ENCODE data around the gene QTRT2. TPM values are rescaled to one million over a fixed set of nuclear protein-coding genes. Genes with fewer than 3 reads are reported as not detected.

The QTRT2 gene
- total and polyA plus RNA-seq, 2 of the 8 experiments (the other 6 are each of a cell fraction or from before 2014, with no cell fraction given), result 13.3 to 54.5 TPM

DNA sequence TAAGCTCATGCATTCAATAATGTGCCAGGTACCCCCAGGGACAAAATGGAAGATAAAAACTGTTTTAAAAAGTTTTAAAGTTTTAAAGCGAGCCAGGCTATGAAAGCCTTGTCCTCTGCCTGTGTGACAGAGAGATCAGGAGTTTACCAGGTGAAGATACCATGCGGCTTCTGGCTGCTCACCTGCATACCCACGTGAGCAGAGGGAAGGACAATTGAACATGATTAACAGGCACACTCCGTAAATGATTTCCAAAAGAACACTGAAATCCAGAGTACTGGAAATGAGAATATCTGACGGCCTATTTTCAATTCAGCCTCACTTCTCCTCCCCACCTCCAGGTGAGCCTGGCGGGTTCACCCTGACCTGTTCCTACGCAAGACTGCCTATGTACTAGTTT is 42.3 kb upstream of the QTRT2 start:
- H3K9me3 ChIP-seq (ENCODE audit: insufficient read depth in 2 of 2, low read depth in 1 of 2, low read length in 1 of 2), result no peaks in the 10 kb centered on the region
- H3K23ac ChIP-seq (ENCODE audit: insufficient read length), result no peak overlapping the region
- WGBS, 2 experiments (ENCODE audit: extremely low coverage in 1 of 2, insufficient coverage in 1 of 2, insufficient read length in 1 of 2, insufficient replicate concordance in 2 of 2, low coverage in 1 of 2, low lambda C conversion rate in 2 of 2, missing lambda C conversion rate in 1 of 2), result 88% methylated on average over 7 of the region's 7 CpGs; no CpG with 5 or more reads in 1 of the 2 experiments
- H3K14ac ChIP-seq (ENCODE audit: insufficient read length), result no peak overlapping the region
- no peak overlapping the region for H2BK120ac ChIP-seq (replicated peaks; ENCODE audit: low read depth, low read length)
- H3K4me1 ChIP-seq (replicated peaks in 1 of 4; ENCODE audit: control insufficient read depth in 3 of 4, insufficient read depth in 4 of 4, low read length in 3 of 4), result peaks cover 0 to 3% (median 0%) of the 10 kb centered on the region in 4 experiments; a peak in 1 of 7 replicates
- ChIA-PET CTCF (ENCODE audit: partially characterized antibody) (no interaction called here), POLR2A (ENCODE audit: partially characterized antibody) (no interaction called here)
- H2AFZ ChIP-seq (ENCODE audit: low read length), result no peak overlapping the region
- no peaks in the 10 kb centered on the region for H4K20me1 ChIP-seq (replicated peaks in 1 of 2; ENCODE audit: control insufficient read depth in 1 of 2, insufficient read depth in 2 of 2, low read length in 2 of 2)
- FAIRE-seq, result no peak
- no peak overlapping the region for H3K18ac ChIP-seq (ENCODE audit: extremely low read depth, low read length)
- no peak overlapping the region for H2BK20ac ChIP-seq (ENCODE audit: low read length)
- no peak overlapping the region for H4K91ac ChIP-seq (replicated peaks; ENCODE audit: insufficient read length, low read length)
- no peak overlapping the region for H3K56ac ChIP-seq (replicated peaks; ENCODE audit: insufficient read length, low read depth, low read length)
- H3K27me3 ChIP-seq (replicated peaks in 1 of 4; ENCODE audit: control insufficient read depth in 3 of 4, extremely low read depth in 1 of 4, insufficient read depth in 3 of 4, low read length in 3 of 4), result no peaks in the 10 kb centered on the region
- H3K4me2 ChIP-seq (ENCODE audit: insufficient read depth in 1 of 2, low read depth in 2 of 2, low read length in 2 of 2), result no peak overlapping the region
- no peaks in the 10 kb centered on the region for H3K79me2 ChIP-seq (ENCODE audit: control insufficient read depth in 1 of 2, insufficient read depth in 2 of 2, low read length in 2 of 2)
- no peak overlapping the region for H2BK5ac ChIP-seq (ENCODE audit: low read depth, low read length)
- H3K79me1 ChIP-seq (ENCODE audit: low read depth, low read length), result no peaks in the 10 kb centered on the region
- no peaks in the 10 kb centered on the region for H3K23me2 ChIP-seq (ENCODE audit: low read depth, low read length)
- H3K36me3 ChIP-seq (ENCODE audit: control insufficient read depth in 2 of 4, insufficient read depth in 4 of 4, low read length in 3 of 4), result no peaks in the 10 kb centered on the region
- TF ChIP-seq SP2 (IDR thresholded peaks at IDR 0.05; ENCODE audit: low read length) (no peak), PHF8 (conservative IDR thresholded peaks at IDR 0.05; ENCODE audit: low read depth, low read length) (no peak), NRF1 (IDR thresholded peaks at IDR 0.05; ENCODE audit: low read depth, low read length) (no peak), POU5F1 (IDR thresholded peaks at IDR 0.05; ENCODE audit: low read depth, low read length) (no peak), SIN3A (conservative IDR thresholded peaks at IDR 0.05 in 1 of 2, IDR thresholded peaks at IDR 0.05 in 1 of 2; ENCODE audit: low read depth in 1 of 2, low read length in 2 of 2) (no peak)
- H2BK15ac ChIP-seq (ENCODE audit: low read length), result no peak overlapping the region
- H3K27ac ChIP-seq (ENCODE audit: low read depth, low read length), result no peak overlapping the region
- H2AK5ac ChIP-seq (ENCODE audit: low read depth, low read length), result no peak overlapping the region
- no peak overlapping the region for H2BK12ac ChIP-seq (ENCODE audit: low read depth, low read length)
- H4K8ac ChIP-seq (ENCODE audit: extremely low read depth, insufficient read depth, low read length), result no peak overlapping the region
- no peak overlapping the region for H3K9ac ChIP-seq (replicated peaks in 1 of 4; ENCODE audit: extremely low read depth in 1 of 4, low read depth in 3 of 4, low read length in 3 of 4)
- H3K4ac ChIP-seq (replicated peaks; ENCODE audit: insufficient read length, low read depth, low read length), result no peak overlapping the region
- no peak for DNase-seq (ENCODE audit: low read depth in 1 of 2, low spot score in 2 of 2)
- no peak overlapping the region for H3K4me3 ChIP-seq (ENCODE audit: extremely low read depth in 1 of 4, insufficient read depth in 2 of 4, low read depth in 3 of 4, low read length in 4 of 4)
- no peak overlapping the region for H4K5ac ChIP-seq (ENCODE audit: insufficient read length, low read depth, low read length)

Data from H1 (cell line).